Glutamatergic neuron (in vitro differentiated cells): ENCODE data around the gene BANF1. TPM values are rescaled to one million over a fixed set of nuclear protein-coding genes. Genes with fewer than 3 reads are reported as not detected.

Experiments
- DNase-seq: peaks from one replicate; pipeline ENCODE4 v3.0.0; 2022
- H3K27ac Mint-ChIP-seq: one replicate; pipeline ENCODE4 v1.8.0; 2020; ENCODE audit warnings: mild to moderate bottlenecking, mixed read lengths, inconsistent platforms; ENCODE audit not compliant: unreplicated experiment
- H3K27me3 Mint-ChIP-seq: one replicate; pipeline ENCODE4 v1.8.0; 2020; ENCODE audit warnings: mild to moderate bottlenecking, moderate library complexity, mixed read lengths, inconsistent platforms; ENCODE audit not compliant: unreplicated experiment
- H3K36me3 Mint-ChIP-seq: one replicate; pipeline ENCODE4 v1.8.0; 2020; ENCODE audit warnings: mild to moderate bottlenecking, mixed read lengths, inconsistent platforms; ENCODE audit not compliant: unreplicated experiment
- H3K4me1 Mint-ChIP-seq: one replicate; pipeline ENCODE4 v1.8.0; 2020; ENCODE audit warnings: mild to moderate bottlenecking, low read depth, mixed read lengths, inconsistent platforms; ENCODE audit not compliant: unreplicated experiment
- H3K4me3 Mint-ChIP-seq: one replicate; pipeline ENCODE4 v1.8.0; 2020; ENCODE audit warnings: mild to moderate bottlenecking, mixed read lengths, inconsistent platforms; ENCODE audit not compliant: unreplicated experiment
- H3K9me3 Mint-ChIP-seq: one replicate; pipeline ENCODE4 v1.8.0; 2020; ENCODE audit warnings: mild to moderate bottlenecking, moderate library complexity, mixed read lengths, inconsistent platforms; ENCODE audit not compliant: unreplicated experiment
- CTCF ChIP-seq: fragments of 200-600 bp; sonication (generic); IDR thresholded peaks from one replicate; pipeline ENCODE4 v1.5.0; 2021; ENCODE audit not compliant: partially characterized antibody, unreplicated experiment
- total RNA-seq: library from RNA; stranded (reverse); fragmentation: NEBNext Ultra II Directional; extraction: Animal tissue kit (Norgen Biotek cat#: 25700); gene quantifications from one replicate; pipeline ENCODE4 v1.2.1, GENCODE V29; 2021; ENCODE audit not compliant: unreplicated experiment

The BANF1 gene
- total RNA-seq, 1 donor from 2014 or later: 135 TPM

GRCh38 chr11:66012946-66013761 lies 10.9 kb downstream of the BANF1 start:
- Mint-ChIP-seq H3K27me3 (peaks cover 6% of the 10 kb centered on the region), H3K36me3 (no peaks in the 10 kb centered on the region), H3K27ac (no peak overlapping the region), H3K4me3 (no peak overlapping the region), H3K4me1 (no peaks in the 10 kb centered on the region), H3K9me3 (no peaks in the 10 kb centered on the region)
- DNase-seq: no peak
- no peak for TF ChIP-seq CTCF

GRCh38 chr11:66013762-66014100 lies 11.4 kb downstream of the BANF1 start:
- Mint-ChIP-seq H3K9me3 (no peaks in the 10 kb centered on the region), H3K36me3 (no peaks in the 10 kb centered on the region), H3K27me3 (peaks cover 5% of the 10 kb centered on the region), H3K27ac (no peak overlapping the region), H3K4me3 (no peak overlapping the region), H3K4me1 (no peaks in the 10 kb centered on the region)
- DNase-seq: no peak
- no peak for TF ChIP-seq CTCF

- no peak for DNase-seq
- Mint-ChIP-seq H3K9me3 (no peaks in the 10 kb centered on the region), H3K27me3 (peaks cover 5% of the 10 kb centered on the region), H3K27ac (no peak overlapping the region), H3K36me3 (no peaks in the 10 kb centered on the region), H3K4me3 (no peak overlapping the region), H3K4me1 (no peaks in the 10 kb centered on the region)
- no peak for TF ChIP-seq CTCF
Measured at GRCh38 chr11:66014804-66015453, 12.6 kb downstream of the BANF1 start.

GRCh38 chr11:66015454-66015881 lies 13.2 kb downstream of the BANF1 start:
- Mint-ChIP-seq H3K36me3 (no peaks in the 10 kb centered on the region), H3K27ac (no peak overlapping the region), H3K4me1 (no peaks in the 10 kb centered on the region), H3K4me3 (no peak overlapping the region), H3K27me3 (peaks cover under 1% of the 10 kb centered on the region), H3K9me3 (no peaks in the 10 kb centered on the region)
- no peak for TF ChIP-seq CTCF
- no peak for DNase-seq
